ENCODE data around the gene ASB4.
A peak's percentile ranks its signal among the peaks of the same experiment; 100 is the strongest.
"Not testable (repeated sequence)": the region's sequence is repeated elsewhere in the genome, so short reads cannot be mapped to it uniquely, and the experiment has no call there.

The ASB4 gene, protein sequence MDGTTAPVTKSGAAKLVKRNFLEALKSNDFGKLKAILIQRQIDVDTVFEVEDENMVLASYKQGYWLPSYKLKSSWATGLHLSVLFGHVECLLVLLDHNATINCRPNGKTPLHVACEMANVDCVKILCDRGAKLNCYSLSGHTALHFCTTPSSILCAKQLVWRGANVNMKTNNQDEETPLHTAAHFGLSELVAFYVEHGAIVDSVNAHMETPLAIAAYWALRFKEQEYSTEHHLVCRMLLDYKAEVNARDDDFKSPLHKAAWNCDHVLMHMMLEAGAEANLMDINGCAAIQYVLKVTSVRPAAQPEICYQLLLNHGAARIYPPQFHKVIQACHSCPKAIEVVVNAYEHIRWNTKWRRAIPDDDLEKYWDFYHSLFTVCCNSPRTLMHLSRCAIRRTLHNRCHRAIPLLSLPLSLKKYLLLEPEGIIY

GRCh38 chr7:95485391-95486123, at the start of gene ASB4:
TSS of gene ASB4 (plus strand) at chr7:95485943. CDS start at chr7:95485972, 29 bp downstream.
- DNase-seq: no peak

- DNase-seq: no peak
Measured at GRCh38 chr7:95436407-95436806, 49.3 kb upstream of the ASB4 start.

GRCh38 chr7:95440394-95441038, 45.2 kb upstream of the ASB4 start:
- DNase-seq: no peak

DNA sequence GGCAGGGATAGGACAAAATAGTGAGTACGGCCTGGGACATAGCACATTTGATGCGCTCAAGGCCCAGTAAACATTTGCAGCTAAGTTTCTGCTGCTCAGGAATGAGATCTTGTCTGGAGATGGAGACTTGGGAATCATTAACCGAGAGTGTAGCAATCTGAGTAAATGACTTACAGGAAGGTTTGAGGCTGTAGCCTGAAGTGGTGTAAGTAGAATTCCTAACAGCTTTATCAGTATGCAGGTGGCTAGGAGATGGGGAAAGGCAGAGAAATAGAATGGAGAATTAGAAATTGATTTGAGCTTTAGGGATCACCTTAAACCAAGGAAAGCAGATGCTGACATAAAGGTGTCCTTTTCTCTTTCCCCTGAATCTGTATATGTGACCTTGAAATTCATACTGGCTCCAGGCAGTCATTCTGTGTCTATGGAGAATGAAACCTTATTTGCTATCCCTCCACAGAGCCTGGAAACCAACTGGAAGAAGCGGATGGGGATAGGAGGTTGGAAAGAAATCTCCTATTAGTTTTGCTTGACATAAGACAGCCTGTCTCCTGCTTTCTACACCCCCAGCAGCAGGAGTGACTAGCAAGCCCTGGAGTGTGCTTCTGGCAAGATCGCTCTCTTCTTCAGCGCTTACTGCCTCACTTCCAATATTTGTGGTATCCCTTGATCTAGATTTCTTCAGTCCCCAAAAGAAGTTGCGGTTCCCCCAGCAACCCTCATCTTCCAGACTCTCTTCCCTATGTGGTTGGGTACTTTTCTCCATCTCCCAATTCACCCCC, 44.5 kb upstream of the ASB4 start:
- DNase-seq: no peak

DNA sequence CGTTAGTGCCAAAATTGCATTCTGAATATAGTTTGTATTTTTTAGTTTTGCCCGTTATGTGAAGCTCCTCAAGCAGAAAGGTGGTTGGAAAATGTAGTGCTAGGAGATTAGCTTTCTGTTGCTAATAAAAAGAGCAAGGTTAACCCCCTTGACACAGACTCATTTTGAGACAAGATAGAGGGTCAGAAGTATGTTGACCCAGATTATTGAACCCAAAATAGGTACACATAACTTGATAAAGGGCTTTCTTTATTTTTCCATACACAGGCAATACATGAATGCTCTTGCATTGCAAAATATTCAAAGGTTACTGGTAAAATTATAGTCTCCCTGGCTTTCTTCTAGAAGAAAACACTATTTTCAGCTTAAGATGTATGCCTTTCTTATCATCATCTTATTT, 40.9 kb upstream of the ASB4 start:
- no peak for DNase-seq

GRCh38 chr7:95446618-95447017, 39.1 kb upstream of the ASB4 start:
- DNase-seq: no peak

GRCh38 chr7:95454438-95455045, 31.2 kb upstream of the ASB4 start:
- no peak for DNase-seq

DNA sequence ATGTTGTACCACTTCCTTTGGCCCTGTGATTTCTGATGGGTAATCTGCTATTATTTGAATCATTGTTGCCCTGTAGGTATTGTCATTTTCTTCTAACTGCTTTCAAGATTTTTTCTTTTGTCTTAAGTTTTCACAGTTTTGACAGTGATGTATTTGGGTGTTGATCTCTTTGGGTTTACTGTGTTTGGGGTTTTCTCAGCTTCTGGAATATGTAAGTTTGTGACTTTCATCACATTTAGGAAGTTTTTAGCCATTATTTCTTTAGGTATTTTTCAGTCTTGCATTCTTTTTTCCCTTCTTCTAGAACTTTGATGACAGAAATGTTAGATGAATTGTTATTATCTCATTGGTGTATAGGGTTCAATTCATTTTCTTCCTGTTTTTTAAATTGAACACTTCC, 27.8 kb upstream of the ASB4 start:
- DNase-seq: no peak

- not testable (repeated sequence) for DNase-seq
Measured at GRCh38 chr7:95460653-95461052, 25.1 kb upstream of the ASB4 start.

- DNase-seq: peak; percentile 78
Measured at GRCh38 chr7:95467912-95468607, 17.7 kb upstream of the ASB4 start.

DNA sequence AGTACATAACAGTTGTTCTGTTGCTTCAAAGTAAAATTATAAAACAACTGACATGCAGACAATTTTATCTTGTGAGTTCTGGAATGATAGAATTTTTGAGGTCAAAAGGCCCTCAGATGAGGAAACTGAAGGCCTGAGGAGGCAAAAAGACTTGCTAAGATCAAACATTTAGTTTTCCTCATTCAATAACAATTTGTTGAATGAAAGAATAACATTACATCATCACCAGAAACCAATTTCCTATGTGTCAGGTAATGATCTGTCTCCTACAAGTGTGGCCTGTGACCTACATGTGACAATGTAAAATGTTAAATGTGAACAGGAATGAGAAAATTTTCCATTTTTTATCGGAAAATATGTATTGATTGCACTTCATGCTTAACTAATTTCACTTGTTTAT, 16.6 kb upstream of the ASB4 start:
- DNase-seq: peak; percentile 19

- DNase-seq: peak; percentile 96
Measured at GRCh38 chr7:95469848-95470247, 15.9 kb upstream of the ASB4 start.

GRCh38 chr7:95470452-95470851, 15.3 kb upstream of the ASB4 start:
- peak; percentile 75 for DNase-seq

DNA sequence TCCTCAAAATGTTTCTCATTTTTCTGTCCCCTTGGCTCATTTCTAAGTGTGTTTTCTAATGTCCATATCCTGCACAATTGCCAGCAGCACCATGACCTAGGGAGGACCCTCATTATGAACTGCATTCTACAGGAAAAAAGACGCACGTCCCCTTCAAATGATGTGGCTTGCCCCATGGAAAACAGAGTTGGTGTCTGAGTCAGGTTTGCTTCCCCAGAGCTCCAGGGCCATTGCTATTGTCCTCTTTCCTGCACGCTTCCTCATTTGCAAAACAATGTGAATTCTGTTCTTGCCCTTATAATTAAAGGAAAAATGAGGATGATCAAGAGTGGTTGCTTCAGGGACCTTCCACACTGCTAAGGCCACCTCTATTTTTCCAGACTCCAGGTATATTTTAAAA, 14.7 kb upstream of the ASB4 start:
- peak; percentile 10 for DNase-seq

DNA sequence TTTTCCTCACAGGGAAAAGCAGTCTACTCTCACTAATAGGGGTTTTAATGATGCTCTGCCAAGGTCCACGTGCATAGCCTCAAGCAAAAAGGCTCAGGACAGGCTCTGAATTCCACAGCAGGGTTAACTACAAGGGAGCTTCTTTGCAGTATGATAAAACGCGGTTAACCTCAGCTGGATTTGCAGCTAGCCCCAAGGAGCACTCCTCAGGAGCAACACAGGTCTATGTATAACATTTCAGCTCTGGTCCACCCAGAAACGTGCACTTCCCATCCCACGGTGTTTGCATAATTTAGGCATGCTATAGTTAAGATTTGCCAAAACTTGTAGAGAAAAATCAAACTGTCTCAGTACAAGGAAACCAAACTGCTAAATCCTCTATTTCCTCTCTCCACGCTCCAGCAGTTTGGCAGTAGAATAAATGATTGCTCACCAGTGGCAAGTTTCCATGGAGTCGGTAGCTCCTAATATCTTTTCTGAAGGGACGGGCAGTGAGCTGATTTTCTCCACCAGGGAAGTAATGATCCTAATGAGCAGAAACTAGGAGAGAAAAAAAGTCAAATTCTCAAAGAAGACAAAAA, 13.1 kb upstream of the ASB4 start:
- DNase-seq: peak; percentile 54

DNA sequence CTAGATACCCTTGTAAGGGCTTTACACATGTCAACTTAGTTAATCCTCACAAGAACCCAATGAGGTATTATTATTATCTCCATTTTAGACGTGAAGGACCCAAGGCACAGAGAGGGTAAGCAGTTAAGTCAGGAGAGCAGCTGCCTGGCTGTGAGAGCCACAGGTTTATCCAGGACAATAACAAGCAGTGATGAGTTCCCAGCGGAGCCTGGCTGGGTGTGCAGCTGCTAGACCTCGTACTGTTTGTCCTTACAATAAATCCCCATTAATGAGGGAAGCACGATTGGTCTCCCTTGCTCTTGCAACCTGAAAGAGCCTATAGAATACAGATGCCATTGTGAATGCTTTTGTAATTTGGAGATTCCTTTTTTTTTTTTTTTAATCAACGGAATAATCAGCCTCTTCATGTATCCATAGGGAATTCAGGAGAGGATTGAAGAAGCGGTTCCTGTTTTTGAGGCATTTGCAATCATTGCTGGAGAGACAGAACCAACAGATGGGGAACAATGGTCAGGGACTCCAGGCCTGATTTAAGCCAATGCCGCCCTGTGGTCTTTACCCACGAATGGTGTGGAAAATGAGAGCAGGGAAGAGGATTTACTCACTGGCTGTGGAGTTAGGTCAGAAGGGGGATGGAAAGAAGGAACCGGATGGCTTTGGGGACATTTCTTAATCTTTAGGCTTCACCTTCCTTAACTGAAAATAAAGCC, 12.3 kb upstream of the ASB4 start:
- peak; percentile 93 for DNase-seq

DNA sequence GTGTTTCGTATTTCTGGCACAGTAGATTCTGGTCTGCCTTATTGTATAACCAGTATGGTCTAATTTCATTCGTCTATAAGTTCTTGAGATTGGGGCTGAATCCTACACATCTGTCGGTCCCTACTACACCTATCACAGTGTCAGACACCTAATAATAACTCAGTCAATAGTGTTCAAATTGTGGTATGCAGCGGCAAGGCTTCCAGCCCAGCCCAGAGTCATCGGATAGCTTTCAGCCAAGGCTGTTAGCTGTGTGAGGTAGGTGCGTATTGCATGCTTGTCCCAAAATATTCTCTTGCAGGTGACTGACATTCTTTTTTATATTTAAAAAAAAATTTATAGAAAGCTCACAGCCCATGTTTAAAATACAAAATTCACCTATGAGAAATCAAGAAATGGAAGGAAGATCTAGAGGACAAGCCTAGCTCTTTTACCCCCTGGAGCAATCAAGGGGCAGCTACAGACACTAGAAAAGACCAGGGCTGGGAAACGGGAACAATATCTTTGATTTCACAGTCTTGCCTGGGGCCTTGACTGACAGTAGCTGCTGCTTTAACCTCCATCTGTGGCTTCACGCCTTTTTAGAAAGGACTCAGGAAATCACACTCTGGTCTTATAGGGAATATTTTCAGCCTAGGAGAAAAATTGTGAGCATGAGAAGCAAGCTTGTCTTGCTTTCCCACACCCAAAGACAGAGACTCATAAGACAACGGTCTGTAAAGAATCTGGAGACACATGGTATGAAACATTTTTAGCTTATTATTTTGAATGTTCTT, 9.5 kb upstream of the ASB4 start:
- DNase-seq: no peak

DNA sequence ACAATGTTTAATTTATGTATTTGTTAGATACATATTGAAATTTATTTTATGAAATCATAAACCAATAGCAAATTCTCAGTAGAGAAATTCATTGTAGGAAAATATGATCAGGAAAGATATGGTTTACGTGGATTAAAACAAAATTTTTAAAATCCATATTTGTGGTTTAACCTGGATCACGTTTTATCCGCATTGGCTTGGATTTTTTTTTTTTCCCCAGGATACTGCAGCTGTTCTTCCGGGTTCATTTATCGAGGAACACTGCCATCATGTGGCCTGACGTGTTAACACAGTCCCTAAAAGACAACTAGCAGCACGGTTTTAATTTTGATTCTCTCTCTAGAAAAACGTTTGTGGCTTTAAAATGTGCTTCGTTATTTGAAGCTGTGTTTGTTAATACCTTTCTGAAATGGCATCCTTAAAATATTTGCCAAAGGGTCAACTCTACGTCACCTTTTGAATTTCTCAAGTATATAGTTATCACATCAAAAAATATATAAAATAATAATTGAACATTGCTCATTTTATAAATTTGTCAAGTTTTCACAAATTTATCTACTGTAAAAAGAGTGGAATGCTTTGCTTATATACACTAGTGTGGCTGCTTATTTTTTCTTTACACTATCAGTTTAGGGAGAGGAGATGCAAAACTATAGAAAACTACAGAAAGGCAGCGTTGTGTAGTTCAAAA, 8.7 kb upstream of the ASB4 start:
- peak; percentile 80 for DNase-seq
